ENCODE results near the gene COL6A2.

DNA sequence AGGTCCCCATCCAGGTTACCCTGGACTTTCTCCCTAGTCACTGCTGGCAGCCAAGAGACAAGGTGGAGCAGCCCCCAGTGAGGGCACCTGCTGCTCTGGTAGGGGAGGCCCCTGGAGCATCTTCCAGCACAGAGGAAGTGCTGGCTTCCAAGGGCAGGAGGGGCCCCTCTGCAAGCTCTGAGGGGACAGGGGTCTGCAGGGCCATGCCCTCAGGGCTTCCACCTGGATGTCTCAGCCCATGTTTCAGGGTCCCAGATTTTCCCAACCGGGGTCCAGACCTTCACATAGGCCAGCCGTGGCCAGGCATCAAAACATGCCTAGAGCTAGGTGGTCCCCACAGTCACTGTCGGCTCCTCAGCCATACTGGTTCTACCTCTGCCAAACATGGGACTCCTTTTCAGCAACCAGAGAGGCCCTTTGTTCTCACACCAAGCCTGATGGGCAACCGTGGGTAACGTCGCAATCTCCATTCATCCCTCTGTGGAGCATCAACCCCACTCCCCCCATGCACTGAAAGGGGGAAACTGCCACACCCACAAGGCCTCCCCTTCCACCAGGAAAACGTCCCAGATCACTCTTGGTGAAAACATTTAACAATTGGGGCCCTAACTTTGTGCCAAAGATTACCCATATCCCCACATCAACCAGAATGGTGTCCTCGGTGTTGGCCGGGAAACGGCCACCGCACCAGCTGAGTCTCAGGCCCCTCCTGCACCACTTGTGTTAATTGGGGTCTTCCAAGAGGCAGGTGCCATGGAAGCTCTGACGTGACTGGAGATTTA, 1.9 kb upstream of the COL6A2 start:
- TF ChIP-seq EZH2phosphoT487 (IDR thresholded peaks at IDR 0.05; ENCODE audit: insufficient read depth, low read depth) = no peak
- no peak for TF ChIP-seq EZH2 (IDR thresholded peaks at IDR 0.05; ENCODE audit: insufficient read depth, poor library complexity, severe bottlenecking)

Data from GM23248 (cell line).